Heart left ventricle (tissue), 16 donors: ENCODE results near the gene SOX8. TPM values are rescaled to one million over a fixed set of nuclear protein-coding genes. Genes with fewer than 3 reads are reported as not detected.

Experiments used
- ATAC-seq, 4 donors: fragments of 200-7000 bp; cut with Tn5 transposase; one replicate each; pipeline ENCODE4 v1.9.1; 2020 to 2022; ENCODE audit warnings: moderate library complexity in 4 of 4, mild to moderate bottlenecking in 3 of 4, moderate number of reproducible peaks in 1 of 4
- DNase-seq, 5 donors: peaks; one replicate each; pipeline ENCODE4 v3.0.0-alpha.2; 2020
- H3K27ac ChIP-seq, 12 donors: fragments of 200-600 bp; sonication (generic) in 4 of 12; one replicate each; pipeline versions ENCODE4 v1.5.0 to v1.8.0; 2016 to 2022; ENCODE audit warnings: mild to moderate bottlenecking in 2 of 12
- H3K27me3 ChIP-seq, 9 donors: fragments of 200-600 bp; sonication (generic) in 2 of 9; one replicate each; pipeline versions ENCODE4 v1.5.1 to v1.8.0; 2016 to 2022; ENCODE audit warnings: mild to moderate bottlenecking in 3 of 9
- H3K36me3 ChIP-seq, 9 donors: fragments of 200-600 bp; sonication (generic) in 2 of 9; one replicate each; pipeline versions ENCODE4 v1.5.0 to v1.8.0; 2018 to 2022; ENCODE audit warnings: mild to moderate bottlenecking in 2 of 9
- H3K4me1 ChIP-seq, 12 donors: fragments of 200-600 bp; sonication (generic) in 4 of 12; one replicate each; pipeline versions ENCODE4 v1.5.0 to v1.8.0; 2016 to 2022; ENCODE audit warnings: mild to moderate bottlenecking in 3 of 12
- H3K4me3 ChIP-seq, 12 donors: fragments of 200-600 bp; sonication (generic) in 4 of 12; one replicate each; pipeline versions ENCODE4 v1.5.0 to v1.8.0; 2017 to 2022; ENCODE audit warnings: mild to moderate bottlenecking in 9 of 12, moderate library complexity in 4 of 12
- H3K9me3 ChIP-seq, 12 donors: fragments of 200-600 bp; sonication (generic) in 4 of 12; one replicate each; pipeline versions ENCODE4 v1.5.0 to v1.8.0; 2016 to 2022; ENCODE audit warnings: mild to moderate bottlenecking in 1 of 12
- POLR2A ChIP-seq, 2 donors: fragments of 450-650 bp; IDR thresholded peaks; one replicate each; pipeline ENCODE4 v1.6.1; 2017; ENCODE audit warnings: antibody characterized with exemption in 2 of 2, mild to moderate bottlenecking in 2 of 2, moderate library complexity in 2 of 2
- WGBS, 4 donors: extraction: QIAGEN DNeasy Blood & Tissue Kit in 2 of 4; methylation state at CpG; one replicate each; pipeline versions ENCODE4 v1.1.5 to v1.1.7; 2013 to 2018; 5-methylcytosine and 5-hydroxymethylcytosine counted together
- intact Hi-C, 10 donors: fragments of 100-400 bp; cut with DNase I; formaldehyde crosslinking; loops; one replicate each; pipeline versions ENCODE4 v1.11.1 to v1.14.2; 2022
- polyA plus RNA-seq, 2 donors: library from polyadenylated mRNA; stranded (reverse); fragments of 200-250 nt; gene quantifications; one replicate each; pipeline ENCODE4 v1.2.3, GENCODE V29; 2013
- total RNA-seq, 9 donors: library from RNA; depleted of rRNA in 2 of 9; stranded (reverse); fragments of >200 nt in 2 of 9; fragmentation: NEBNext Ultra II Directional in 3 of 9; extraction: Animal tissue kit (Norgen Biotek cat#: 25700) in 3 of 9; gene quantifications; one replicate each; pipeline versions ENCODE4 v1.1.0 to v1.2.4, GENCODE V29; 2016 to 2023
- TF ChIP-seq, protein P1 (sequence below), 12 donors: fragments of 200-600 bp; sonication (generic) in 4 of 12; IDR thresholded peaks; one replicate each; pipeline versions ENCODE4 v1.5.0 to v1.8.0; 2018 to 2022; ENCODE audit warnings: antibody characterized with exemption in 12 of 12, mild to moderate bottlenecking in 5 of 12
- donor health status: ischemic (EF 13 %, LVEDD 7.1; RV severe dilation, severe dysfunction).
- donor health status: healthy with polysubstance abuse.
- donor health status: DM: no; HTN: yes; CAD: no.
- donor health status: DM: no; HTN: no; CAD: no.
- donor health status: ischemic (EF 25% LVEDD 6.9; RV normal size, moderate dysfunction).
- donor health status: ischemic (EF 25% LVEDD 5.7; RV mildly dilated, moderate dysfunction).
- donor health status: healthy.
- donor health status: DM: yes; HTN: yes; CAD: no.
- donor health status: ischemic (EF 35%, LVEDD 5.7; RV mildly dilated, moderate dysfunction).
- donor health status: nonischemic (EF 11% LVEDD 7.7; RV severe dilation, severe dysfunction).
- donor health status: DM: yes; HTN: yes; CAD: no.
- donor health status: PGD.
- donor health status: ischemic (EF 29% LVEDD 5.4; RV normal size, mild dysfunction).
- donor health status: nonischemic (EF 23%, LVEDD 6.1; RV moderate dilation, normal function).

SOX8 gene
- total and polyA plus RNA-seq, 11 donors, result 0.44 to 1.3 (median 0.77) TPM

DNA sequence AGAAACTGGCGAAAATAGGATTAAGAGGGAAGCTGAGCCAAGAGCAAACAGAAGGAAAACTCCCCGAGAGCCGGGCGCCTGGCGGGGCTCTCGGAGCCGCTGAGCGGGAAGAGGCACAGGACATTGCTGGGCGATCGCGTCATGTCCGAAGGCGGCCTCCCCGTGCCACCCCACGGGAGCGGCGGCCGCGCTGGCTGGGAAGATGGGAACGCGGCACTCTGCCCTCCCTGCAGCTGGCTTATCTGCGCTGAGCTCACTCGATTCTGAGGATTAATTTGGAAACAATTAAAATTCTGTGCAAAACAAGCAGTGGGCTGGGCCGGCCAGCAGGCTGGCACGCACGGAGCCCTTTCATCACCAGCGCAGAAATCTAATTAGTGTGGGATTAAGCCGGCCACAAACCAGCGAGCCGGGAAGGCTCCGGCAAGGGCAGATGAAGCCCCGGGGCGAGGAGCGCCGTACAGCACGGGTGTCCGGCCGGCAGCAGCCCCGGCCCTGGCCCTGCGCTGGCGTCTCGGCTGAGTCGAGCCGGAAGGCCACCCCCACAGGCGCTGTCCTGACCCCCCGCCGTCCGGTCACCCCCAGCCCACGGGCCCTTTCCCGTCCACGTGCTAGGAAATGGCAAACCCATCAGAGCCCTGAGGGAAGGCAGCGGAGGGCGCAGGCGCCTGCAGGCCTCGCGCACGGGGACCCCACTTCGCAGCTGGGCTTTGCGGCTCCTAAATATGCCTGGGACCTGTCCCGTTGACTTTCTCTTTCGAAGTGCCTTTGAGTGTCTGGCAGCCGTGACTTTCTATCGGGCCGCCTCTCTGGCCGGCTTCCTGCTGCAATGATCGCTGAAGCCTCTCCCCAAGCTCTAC lies 37.9 kb downstream of the SOX8 start:
- peak; percentile 23 to 81 (median 76) for ATAC-seq
- peak overlapping the region in 10 of 12 donors; percentile 48 to 77 (median 67) for H3K27ac ChIP-seq
- TF ChIP-seq POLR2A (IDR thresholded peaks at IDR 0.05), result no peak
- TF ChIP-seq, protein P1, sequence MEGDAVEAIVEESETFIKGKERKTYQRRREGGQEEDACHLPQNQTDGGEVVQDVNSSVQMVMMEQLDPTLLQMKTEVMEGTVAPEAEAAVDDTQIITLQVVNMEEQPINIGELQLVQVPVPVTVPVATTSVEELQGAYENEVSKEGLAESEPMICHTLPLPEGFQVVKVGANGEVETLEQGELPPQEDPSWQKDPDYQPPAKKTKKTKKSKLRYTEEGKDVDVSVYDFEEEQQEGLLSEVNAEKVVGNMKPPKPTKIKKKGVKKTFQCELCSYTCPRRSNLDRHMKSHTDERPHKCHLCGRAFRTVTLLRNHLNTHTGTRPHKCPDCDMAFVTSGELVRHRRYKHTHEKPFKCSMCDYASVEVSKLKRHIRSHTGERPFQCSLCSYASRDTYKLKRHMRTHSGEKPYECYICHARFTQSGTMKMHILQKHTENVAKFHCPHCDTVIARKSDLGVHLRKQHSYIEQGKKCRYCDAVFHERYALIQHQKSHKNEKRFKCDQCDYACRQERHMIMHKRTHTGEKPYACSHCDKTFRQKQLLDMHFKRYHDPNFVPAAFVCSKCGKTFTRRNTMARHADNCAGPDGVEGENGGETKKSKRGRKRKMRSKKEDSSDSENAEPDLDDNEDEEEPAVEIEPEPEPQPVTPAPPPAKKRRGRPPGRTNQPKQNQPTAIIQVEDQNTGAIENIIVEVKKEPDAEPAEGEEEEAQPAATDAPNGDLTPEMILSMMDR (IDR thresholded peaks at IDR 0.05), result no peak

DNA sequence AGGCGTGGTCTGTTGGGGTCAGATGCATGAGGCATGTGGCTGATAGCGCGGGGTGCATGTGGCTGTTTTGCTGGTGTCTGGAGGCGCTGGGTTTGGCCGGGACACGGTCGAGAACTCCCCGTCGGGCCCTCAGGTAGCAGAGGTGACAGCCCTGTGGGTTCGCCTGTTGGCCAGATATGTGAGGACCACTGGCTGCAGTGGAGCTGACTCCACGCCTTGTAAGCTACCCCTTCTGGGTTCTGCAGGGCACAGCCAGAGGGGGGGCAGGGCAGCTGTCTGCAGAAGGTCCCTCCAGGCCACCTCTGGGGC lies 38.5 kb downstream of the SOX8 start:
- intact Hi-C loops, result no loop called here
- TF ChIP-seq POLR2A (IDR thresholded peaks at IDR 0.05), result no peak
- TF ChIP-seq, protein P1 (IDR thresholded peaks at IDR 0.05), result no peak
- Histone ChIP-seq H3K27ac (peak overlapping the region in 6 of 12 donors; percentile 64 to 77 (median 69)), H3K4me3 (peak overlapping the region in 10 of 12 donors; percentile 13 to 55 (median 44)), H3K9me3 (no peaks in the 10 kb centered on the region), H3K27me3 (peaks cover 0 to 53% (median 15%) of the 10 kb centered on the region in 9 donors), H3K36me3 (no peaks in the 10 kb centered on the region), H3K4me1 (peaks cover 0 to 28% (median 3%) of the 10 kb centered on the region in 12 donors)
- DNase-seq (no peak), ATAC-seq (peak in 1 of 4 donors; percentile 24)
- WGBS, 4 donors, result 52 to 55% (median 54%) methylated on average over 7 to 11 of the region's 11 CpGs

More for the DNA sequence above, 37.9 kb downstream of the SOX8 start:
- Histone ChIP-seq H3K4me3 (peak overlapping the region in 11 of 12 donors; percentile 13 to 55 (median 43)), H3K27me3 (peaks cover 0 to 47% (median 15%) of the 10 kb centered on the region in 9 donors), H3K4me1 (peaks cover 0 to 28% (median 3%) of the 10 kb centered on the region in 12 donors), H3K36me3 (no peaks in the 10 kb centered on the region), H3K9me3 (no peaks in the 10 kb centered on the region)
- WGBS, 4 donors, result 36 to 49% (median 40%) methylated on average over 42 to 66 of the region's 66 CpGs
- peak in 4 of 5 donors; percentile 56 to 81 (median 58) for DNase-seq
- intact Hi-C loops, result loop anchor here in 1 of 10 donors (5.0 kb wide), 1 partner anchor 47 kb away; the partner anchor contains the start of gene LMF1

DNA sequence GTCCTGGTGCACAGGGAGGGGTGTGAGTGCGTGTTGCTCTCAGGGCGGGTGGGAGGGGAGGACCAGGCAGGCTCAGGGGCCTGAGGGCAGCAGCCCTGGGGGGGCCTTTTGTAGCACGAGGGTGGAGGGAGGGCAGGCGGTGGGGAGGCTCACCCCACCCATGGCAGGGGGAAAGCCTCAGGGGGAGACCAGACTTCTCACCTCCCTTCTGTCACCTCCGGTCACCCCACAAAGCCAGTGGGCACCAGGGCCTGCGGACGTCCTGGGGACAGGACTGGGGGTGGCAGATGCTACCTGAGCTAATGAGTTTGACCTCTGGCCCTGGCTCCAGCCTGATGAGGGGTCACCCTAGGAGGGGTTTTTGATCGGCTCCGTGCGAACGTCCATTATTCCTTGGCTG lies 39.0 kb downstream of the SOX8 start:
- TF ChIP-seq, protein P1 (IDR thresholded peaks at IDR 0.05), result no peak
- no peak for TF ChIP-seq POLR2A (IDR thresholded peaks at IDR 0.05)
- H3K27ac ChIP-seq, result no peak overlapping the region
- no peak overlapping the region for H3K4me3 ChIP-seq
- H3K27me3 ChIP-seq, result peaks cover 0 to 53% (median 15%) of the 10 kb centered on the region in 9 donors
- H3K9me3 ChIP-seq, result no peaks in the 10 kb centered on the region
- DNase-seq (no peak), ATAC-seq (no peak)
- no peaks in the 10 kb centered on the region for H3K36me3 ChIP-seq
- 80 to 91% (median 83%) methylated on average over 5 to 11 of the region's 11 CpGs for WGBS, 4 donors
- H3K4me1 ChIP-seq, result peaks cover 0 to 26% (median 3%) of the 10 kb centered on the region in 12 donors
- intact Hi-C loops, result no loop called here

DNA sequence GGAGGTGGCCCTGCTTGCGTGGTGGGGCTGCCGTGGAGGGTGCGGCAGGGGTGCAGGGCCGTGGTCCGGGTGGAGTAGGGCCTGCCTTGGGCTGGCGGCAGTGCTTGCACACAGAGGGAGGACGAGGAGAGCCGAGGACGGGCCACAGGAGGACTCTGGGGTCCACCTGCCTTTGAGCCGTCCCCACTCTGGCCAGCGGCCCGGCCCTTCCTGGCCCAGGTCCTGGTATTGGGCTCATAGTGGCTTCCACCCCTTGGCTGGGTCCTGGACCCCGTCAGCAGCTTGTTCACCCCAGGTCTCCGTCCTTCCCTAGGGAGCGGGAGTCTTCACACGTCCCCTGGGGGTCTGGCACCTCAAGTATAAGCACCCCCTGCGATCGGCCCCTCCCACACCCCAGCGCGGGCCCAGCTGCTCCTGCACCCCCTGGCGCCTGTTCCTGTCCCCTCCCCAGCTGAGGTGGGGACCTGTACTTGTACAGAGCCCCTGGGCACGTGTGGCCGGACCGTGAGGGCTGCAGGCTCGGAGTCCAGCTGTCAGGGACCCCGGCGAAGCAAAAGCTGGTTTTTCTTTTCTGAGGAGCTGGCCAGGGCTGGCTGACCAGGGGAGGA lies 40.1 kb downstream of the SOX8 start:
- DNase-seq (no peak), ATAC-seq (no peak)
- 67 to 70% (median 68%) methylated on average over 2 to 27 of the region's 27 CpGs for WGBS, 4 donors
- Histone ChIP-seq H3K27me3 (peaks cover 0 to 53% (median 15%) of the 10 kb centered on the region in 9 donors), H3K27ac (no peak overlapping the region), H3K36me3 (no peaks in the 10 kb centered on the region), H3K9me3 (no peaks in the 10 kb centered on the region), H3K4me3 (no peak overlapping the region), H3K4me1 (peaks cover 0 to 26% (median 3%) of the 10 kb centered on the region in 12 donors)
- TF ChIP-seq, protein P1 (IDR thresholded peaks at IDR 0.05), result no peak
- TF ChIP-seq POLR2A (IDR thresholded peaks at IDR 0.05), result no peak
- intact Hi-C loops, result no loop called here
